Measurements from ENCODE around the gene SUPV3L1.

SUPV3L1 gene

DNA sequence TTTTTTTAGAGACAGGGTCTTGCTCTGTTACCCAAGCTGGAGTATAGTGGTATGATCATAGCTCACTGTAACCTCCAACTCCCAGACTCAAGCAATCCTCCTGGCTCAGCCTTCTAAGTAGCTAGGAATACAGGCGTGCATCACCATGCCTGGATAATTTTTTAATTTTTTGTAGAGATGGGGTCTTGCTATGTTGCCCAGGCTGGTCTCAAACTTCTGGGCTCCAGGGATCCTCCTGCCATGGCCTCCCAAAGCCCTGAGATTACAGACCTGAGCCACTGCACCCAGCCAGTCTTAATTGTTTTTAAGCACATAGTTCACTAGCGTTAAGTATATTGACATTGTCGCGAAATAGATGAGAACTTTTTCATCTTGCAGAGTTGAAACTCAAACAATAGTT, 2.0 kb downstream of the SUPV3L1 start:
- ChIA-PET CTCF (interaction anchor here (1.3 kb wide), 1 partner anchor 14 kb away, joined by 3 read pairs; no protein-coding TSS in a partner anchor), POLR2A (no interaction called here)
- TF ChIP-seq, protein P1, sequence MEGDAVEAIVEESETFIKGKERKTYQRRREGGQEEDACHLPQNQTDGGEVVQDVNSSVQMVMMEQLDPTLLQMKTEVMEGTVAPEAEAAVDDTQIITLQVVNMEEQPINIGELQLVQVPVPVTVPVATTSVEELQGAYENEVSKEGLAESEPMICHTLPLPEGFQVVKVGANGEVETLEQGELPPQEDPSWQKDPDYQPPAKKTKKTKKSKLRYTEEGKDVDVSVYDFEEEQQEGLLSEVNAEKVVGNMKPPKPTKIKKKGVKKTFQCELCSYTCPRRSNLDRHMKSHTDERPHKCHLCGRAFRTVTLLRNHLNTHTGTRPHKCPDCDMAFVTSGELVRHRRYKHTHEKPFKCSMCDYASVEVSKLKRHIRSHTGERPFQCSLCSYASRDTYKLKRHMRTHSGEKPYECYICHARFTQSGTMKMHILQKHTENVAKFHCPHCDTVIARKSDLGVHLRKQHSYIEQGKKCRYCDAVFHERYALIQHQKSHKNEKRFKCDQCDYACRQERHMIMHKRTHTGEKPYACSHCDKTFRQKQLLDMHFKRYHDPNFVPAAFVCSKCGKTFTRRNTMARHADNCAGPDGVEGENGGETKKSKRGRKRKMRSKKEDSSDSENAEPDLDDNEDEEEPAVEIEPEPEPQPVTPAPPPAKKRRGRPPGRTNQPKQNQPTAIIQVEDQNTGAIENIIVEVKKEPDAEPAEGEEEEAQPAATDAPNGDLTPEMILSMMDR (IDR thresholded peaks at IDR 0.05; ENCODE audit: control extremely low read depth, extremely low read depth, low read depth, missing control alignments), result no peak
- no peak for DNase-seq (ENCODE audit: extremely low spot score)

DNA sequence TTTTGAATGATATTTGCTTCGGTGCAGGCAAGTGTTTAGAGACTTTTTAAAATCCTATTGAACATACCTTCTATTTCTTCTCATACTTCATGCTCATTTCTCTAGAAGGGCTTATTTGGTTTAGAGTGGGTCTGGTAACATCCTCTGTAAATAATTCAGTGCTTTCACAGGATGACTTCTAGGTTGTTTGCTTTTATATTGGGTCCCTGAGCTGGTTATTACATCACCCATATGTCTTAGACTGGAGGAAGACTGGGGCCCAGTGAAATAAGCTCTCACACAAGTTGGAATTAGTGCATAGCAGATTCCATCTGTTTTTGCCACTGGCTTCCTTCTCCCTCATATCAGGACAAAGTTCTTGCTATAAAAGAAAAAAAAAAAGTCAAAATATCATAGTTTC, 6.5 kb downstream of the SUPV3L1 start:
- ChIA-PET CTCF (interaction anchor here (0.7 kb wide), 1 partner anchor 206 kb away, joined by 3 read pairs; no protein-coding TSS in a partner anchor), POLR2A (interaction anchor here (0.6 kb wide), 1 partner anchor 10 kb away, joined by 5 read pairs; no protein-coding TSS in a partner anchor)
- TF ChIP-seq, protein P1 (IDR thresholded peaks at IDR 0.05; ENCODE audit: control extremely low read depth, extremely low read depth, low read depth, missing control alignments), result no peak
- DNase-seq (ENCODE audit: extremely low spot score), result no peak

DNA sequence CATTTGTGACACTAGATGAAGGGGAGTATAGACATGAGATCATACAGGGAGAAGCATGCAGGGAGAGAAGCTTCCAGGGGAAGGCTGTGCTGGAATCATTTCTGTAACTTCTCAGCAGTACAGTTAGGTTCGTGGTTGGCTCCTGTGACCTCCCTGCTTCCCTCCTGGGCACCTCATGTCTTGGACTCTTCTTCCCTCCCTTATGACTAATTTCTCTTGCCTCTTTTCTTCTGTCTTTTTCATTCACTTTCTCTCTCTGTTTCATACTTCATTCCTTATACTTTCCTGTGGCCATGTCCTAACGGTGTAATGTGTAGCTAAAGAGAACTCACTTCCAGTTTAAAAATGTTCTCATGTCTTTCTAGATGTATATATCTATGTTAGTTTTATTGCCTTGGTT, 21.0 kb downstream of the SUPV3L1 start:
- TF ChIP-seq, protein P1 (IDR thresholded peaks at IDR 0.05; ENCODE audit: control extremely low read depth, extremely low read depth, low read depth, missing control alignments), result no peak
- no peak for DNase-seq (ENCODE audit: extremely low spot score)
- CTCF ChIA-PET, result interaction anchor here (2.1 kb wide), 1 partner anchor 28 kb away, joined by 5 read pairs; no protein-coding TSS in a partner anchor
- POLR2A ChIA-PET, result no interaction called here

DNA sequence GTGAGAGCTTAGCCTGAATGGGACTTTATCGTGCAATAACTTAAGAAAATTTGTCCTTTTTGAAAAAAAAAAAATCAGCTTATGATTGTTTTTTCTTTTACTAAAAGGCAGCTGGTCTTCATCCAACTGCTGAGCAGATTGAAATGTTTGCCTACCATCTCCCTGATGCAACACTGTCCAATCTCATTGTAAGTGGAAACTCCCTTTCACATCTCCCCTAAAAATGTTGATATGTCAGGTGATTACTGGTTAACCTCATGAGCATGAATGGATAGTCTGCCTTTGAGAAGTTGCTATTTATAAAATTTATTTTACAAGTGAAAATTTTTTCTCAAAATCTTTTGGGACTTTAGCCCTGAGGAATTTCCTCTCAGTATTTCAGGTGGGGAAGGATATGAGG, 22.3 kb downstream of the SUPV3L1 start:
- TF ChIP-seq, protein P1 (IDR thresholded peaks at IDR 0.05; ENCODE audit: control extremely low read depth, extremely low read depth, low read depth, missing control alignments), result no peak
- no peak for DNase-seq (ENCODE audit: extremely low spot score)
- ChIA-PET CTCF (interaction anchor here (1.3 kb wide), 1 partner anchor 10 kb away, joined by 4 read pairs; no protein-coding TSS in a partner anchor), POLR2A (no interaction called here)

DNA sequence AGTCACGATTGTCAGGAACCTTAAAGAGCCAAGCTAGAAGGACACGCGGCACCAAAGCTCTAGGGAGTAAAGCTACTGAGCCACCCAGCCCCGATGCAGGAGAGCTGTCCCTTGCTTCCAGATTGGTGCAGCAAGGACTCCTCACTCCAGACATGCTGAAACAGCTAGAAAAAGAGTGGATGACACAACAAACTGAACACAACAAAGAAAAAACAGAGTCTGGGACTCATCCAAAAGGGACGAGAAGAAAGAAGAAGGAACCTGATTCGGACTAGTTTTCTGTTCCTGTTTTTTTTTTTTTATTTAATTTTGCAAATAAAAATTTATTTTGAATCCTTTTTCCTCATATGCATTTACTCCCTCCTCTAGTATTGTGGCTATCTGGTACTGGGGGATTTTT, 28.7 kb downstream of the SUPV3L1 start:
- POLR2A ChIA-PET, result no interaction called here
- CTCF ChIA-PET, result interaction anchor here (1.1 kb wide), 1 partner anchor 204 kb away, joined by 4 read pairs; no protein-coding TSS in a partner anchor
- TF ChIP-seq, protein P1 (IDR thresholded peaks at IDR 0.05; ENCODE audit: control extremely low read depth, extremely low read depth, low read depth, missing control alignments), result no peak
- no peak for DNase-seq (ENCODE audit: extremely low spot score)

DNA sequence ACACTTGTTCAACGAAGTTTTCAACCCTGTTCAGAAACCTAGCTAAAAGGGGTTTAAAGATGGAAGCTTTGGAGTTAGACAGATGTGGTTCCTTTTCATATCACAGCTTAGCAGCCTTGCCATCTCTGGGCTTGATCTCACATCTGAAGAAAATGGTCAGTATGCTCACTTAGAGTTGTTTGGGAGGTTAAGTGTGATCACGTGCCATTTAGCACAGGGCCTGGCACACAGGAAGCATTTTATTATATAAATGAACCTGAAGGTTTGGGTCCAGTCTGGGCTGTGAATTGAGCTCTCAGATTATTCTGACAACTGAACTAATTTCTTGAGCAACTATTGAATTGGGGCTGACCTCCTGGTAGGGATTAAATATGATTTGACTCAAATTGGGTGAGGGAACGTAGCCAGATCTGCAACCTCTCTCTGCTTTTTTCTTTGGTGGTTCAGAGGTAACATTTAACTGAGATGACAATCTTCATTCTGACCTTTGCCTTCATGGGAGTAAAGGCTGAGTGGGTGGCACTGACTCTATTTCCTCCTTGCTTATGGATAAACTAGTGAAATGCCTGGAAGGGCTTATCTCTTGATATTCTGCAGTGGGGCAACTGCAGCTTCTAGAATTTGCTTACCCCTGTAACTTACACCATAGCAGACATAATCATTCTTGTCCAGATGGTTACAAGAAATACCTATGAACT, 29.9 kb downstream of the SUPV3L1 start:
- POLR2A ChIA-PET, result no interaction called here
- CTCF ChIA-PET, result no interaction called here
- DNase-seq (ENCODE audit: extremely low spot score), result no peak
- TF ChIP-seq, protein P1 (IDR thresholded peaks at IDR 0.05; ENCODE audit: control extremely low read depth, extremely low read depth, low read depth, missing control alignments), result no peak

Data from GM10248 (cell line).